ENCODE measurements around the gene TMPRSS6.

Gene TMPRSS6

GRCh38 chr22:37024339-37025157 lies 85.0 kb downstream of the TMPRSS6 start:
- no peak for DNase-seq

DNA sequence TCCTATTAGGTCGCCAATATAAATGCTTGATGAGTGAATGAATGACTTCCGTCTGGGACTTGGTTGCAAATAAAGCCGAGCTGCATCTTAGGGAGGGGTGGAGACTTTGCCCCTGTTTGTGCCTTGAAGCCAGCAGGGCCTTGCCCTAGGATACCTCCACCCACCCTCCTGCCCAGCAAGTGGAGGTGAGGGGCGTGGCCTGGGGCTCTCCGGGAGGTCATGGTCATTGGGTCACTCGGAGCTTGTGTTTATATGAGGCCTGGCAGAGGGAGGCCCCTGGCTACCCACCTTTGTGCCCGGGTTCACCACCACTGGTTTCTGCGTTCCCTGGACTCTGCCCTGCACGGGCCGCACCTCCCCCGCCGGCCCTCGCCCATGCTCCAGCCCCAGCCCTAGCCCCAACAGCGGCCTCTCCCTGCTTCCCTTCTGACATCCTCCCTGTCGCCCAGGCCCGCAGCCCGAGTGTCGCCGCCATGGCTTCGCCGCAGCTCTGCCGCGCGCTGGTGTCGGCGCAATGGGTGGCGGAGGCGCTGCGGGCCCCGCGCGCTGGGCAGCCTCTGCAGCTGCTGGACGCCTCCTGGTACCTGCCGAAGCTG lies 85.7 kb downstream of the TMPRSS6 start:
- DNase-seq, result no peak

DNA sequence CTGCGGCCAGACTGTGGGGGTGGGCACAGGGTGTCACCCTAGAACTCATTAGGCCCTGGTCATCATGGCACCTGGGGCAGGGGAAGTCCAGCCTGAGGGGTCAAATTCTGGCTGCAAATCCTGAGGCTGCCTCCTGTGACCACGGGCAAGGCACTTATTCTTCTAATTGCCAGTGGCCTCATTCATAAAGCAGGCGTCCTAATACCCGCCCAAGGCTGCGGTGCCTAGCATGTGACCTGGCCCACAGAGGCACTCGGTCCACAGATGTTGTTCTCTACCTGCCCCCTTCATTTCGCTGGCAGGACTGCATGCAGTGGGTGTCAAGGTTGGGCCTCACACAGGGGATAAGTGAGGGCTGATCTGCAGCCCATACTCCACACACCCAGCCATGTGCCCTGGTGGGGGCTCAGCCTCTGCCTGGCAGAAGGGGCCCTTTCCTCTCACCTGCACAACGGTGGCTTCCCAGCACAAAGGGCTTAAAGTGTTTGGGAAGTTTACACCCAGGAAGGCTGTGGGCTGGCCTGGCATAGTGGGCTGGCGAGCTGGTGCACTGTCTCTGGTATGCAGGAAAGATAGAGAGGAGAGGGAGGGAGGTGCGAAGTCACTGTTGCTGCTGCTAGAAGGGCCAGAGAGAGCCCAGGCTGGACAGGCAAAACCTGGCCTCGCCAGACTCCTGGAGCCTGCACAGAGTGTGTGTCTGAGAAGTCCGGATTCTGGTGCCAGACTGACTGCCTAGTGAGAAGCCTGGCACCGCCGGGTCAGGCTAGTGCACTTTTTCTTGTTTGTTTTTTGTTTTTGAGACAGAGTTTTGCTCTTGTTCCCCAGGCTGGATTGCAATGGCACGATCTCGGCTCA lies 86.8 kb downstream of the TMPRSS6 start:
- DNase-seq, result no peak

- DNase-seq, result peak in 1 of 2 donors; percentile 68
Observed at GRCh38 chr22:37021710-37022482, 87.6 kb downstream of the TMPRSS6 start.

GRCh38 chr22:37021041-37021440 lies 88.5 kb downstream of the TMPRSS6 start:
- DNase-seq, result no peak

GRCh38 chr22:37020192-37020479 lies 89.4 kb downstream of the TMPRSS6 start:
- peak in 1 of 2 donors; percentile 29 for DNase-seq

GRCh38 chr22:37019309-37020191 lies 90.0 kb downstream of the TMPRSS6 start, which contains the start of the genes MPST and TST:
TSS of gene MPST (plus strand) at chr22:37019742. CDS start at chr22:37019837, 95 bp downstream.
TSS of gene TST (minus strand) at chr22:37019447. CDS start at chr22:37018732, 715 bp downstream.
- DNase-seq, result peak; percentile 49 to 59

DNA sequence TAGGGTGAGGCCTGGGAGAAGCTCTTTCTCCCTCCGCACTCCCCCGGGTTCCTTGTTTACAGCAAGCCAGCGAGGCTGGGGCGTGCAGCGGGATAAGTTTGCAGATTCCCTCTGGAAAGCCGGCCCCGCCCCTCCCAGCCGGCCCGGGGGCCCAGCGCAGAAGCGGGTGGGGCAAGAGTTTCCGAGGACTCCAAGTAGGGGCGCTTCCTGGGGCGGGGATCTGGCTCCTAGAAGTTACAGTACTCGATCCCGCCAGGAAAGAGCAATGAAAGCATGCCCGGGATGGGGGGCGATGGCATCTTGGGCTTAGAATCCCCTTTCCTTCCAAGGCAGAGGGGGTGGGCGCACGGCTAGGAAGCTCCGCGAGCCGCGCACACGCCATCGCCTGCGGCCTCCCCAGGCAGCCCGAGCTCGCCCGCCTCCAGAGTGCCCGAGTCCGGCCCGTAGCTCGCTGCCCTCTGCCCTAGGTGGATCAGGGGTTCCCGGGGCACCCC lies 90.7 kb downstream of the TMPRSS6 start:
- DNase-seq, result no peak

- no peak for DNase-seq
Observed at GRCh38 chr22:37018086-37018814, 91.3 kb downstream of the TMPRSS6 start.

DNA sequence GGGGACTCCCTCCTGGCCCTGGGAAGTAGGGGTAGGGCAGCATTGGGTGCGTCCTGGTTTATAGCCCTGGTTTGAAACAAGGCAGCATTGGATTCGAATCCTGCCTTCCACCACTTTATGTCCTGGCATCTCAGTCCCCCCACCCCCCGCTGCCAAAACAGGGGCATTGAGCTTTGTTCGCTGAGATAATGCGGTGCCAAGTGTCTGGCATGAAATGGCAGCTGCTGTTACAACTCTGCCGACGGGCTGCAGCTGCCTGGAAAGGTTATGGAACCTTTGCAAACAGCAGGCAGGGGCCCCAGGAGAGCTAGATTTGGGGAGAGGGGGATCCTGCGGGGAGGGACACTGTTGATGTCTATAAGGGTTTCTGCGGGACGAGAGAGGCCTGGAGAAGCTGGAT lies 92.2 kb downstream of the TMPRSS6 start:
- DNase-seq, result no peak

GRCh38 chr22:37016134-37016910 lies 93.2 kb downstream of the TMPRSS6 start:
- DNase-seq, result no peak

DNA sequence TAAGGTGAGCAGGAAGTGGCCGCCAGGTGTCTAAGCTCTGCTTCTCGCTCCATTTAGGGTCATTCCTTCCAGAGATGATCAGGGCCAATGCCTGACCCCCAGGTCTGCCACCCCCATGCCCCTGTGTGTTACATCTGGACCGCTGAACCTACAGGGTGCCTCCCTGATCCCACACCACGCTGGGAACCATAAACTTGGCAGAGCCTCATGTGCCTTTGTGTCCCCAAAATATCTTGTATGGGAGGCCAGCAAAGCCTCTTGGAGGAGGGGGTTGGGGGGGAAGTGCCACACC lies 94.0 kb downstream of the TMPRSS6 start:
- DNase-seq, result no peak
